C4-2B (cell line): ENCODE data around the gene DLG4.
A peak's percentile ranks its signal among the peaks of the same experiment; 100 is the strongest.

Experiments used
- H3K27ac ChIP-seq: fragments of 450-650 bp; 2 replicates; pipeline ENCODE4 v1.5.1; 2017
- ZFX ChIP-seq: fragments of 450-650 bp; IDR thresholded peaks from 2 replicates; pipeline ENCODE4 v1.6.1; 2017
- TF ChIP-seq, protein P1 (sequence below): fragments of 450-650 bp; conservative IDR thresholded peaks from 2 replicates; pipeline ENCODE4 v1.5.1; 2017; ENCODE audit warnings: mild to moderate bottlenecking

DLG4 gene

DNA sequence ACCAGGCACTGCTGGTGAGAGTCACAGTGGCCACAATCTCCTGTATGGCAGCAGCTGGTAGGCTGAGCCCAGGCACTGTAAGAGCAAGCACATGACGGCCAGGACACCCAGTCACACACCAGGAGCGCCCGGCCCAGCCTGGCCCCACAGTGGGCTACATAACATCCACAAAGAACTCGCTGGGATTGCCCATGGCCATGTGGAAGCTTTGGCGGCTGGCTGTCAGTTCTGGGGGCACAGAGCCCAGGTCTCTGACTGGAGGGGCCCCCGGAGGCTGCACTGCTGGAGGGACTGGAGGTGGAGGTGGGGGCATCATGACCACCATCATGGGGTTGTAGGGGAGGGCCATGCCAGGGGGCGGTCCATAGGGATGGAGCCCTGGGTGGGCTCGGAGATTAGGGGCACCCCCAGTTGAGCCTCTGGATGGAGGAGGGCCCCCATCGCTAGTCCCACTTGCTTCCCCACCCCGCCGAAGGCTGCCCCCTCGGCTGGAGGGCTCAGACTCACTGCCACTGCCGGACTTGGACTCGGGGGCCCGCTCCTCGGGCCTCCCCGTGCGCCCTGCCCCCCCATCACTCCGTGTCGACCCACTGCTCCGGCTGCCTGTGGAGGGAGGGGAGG is 6.2 kb upstream of the DLG4 start:
- peak overlapping the region; percentile 100; the same call in 1 of the 2 replicates for H3K27ac ChIP-seq
- no peak for TF ChIP-seq ZFX
- TF ChIP-seq, protein P1, sequence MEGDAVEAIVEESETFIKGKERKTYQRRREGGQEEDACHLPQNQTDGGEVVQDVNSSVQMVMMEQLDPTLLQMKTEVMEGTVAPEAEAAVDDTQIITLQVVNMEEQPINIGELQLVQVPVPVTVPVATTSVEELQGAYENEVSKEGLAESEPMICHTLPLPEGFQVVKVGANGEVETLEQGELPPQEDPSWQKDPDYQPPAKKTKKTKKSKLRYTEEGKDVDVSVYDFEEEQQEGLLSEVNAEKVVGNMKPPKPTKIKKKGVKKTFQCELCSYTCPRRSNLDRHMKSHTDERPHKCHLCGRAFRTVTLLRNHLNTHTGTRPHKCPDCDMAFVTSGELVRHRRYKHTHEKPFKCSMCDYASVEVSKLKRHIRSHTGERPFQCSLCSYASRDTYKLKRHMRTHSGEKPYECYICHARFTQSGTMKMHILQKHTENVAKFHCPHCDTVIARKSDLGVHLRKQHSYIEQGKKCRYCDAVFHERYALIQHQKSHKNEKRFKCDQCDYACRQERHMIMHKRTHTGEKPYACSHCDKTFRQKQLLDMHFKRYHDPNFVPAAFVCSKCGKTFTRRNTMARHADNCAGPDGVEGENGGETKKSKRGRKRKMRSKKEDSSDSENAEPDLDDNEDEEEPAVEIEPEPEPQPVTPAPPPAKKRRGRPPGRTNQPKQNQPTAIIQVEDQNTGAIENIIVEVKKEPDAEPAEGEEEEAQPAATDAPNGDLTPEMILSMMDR: no peak

DNA sequence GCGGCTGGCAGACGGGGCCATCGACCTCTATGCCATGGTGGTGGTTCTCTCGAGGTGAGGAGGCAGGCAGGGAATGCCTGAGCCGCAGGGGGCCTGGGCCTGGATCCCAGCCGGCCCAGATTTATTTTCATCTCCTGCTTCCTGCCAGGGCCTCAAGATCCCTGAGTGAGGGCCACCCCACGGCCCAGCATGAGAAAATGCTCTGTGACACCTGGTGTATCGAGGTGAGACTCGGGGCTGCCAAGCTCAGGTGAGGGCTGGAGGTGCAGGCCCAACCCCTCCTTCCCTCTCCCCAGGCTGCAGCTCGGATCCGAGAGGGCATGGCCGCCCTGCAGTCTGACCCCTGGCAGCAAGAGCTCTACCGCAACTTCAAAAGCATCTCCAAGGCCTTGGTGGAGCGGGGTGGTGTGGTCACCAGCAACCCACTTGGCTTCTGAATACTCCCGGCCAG is 5.0 kb upstream of the DLG4 start:
- H3K27ac ChIP-seq: peak overlapping the region; percentile 100
- TF ChIP-seq, protein P1: no peak
- TF ChIP-seq ZFX: no peak

DNA sequence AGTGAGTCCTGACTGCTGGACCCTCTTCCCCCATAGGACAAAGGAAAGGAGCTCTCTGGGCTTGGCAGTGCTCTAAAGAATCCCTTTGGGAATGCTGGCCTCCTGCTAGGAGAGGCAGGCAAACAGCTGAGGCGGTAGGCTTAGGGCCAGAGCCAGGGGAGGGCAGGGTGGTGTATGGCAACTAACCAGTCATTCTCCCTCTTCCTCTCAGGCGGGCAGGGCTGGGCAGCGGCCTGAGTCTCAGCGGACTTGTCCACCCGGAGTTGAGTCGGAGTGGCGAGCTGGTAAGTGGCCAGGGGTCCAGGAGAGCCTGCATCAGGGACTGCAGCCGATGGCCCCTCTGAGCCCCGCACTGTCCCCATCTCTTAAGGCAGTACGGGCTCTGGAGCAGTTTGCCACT is 4.5 kb upstream of the DLG4 start:
- TF ChIP-seq, protein P1: no peak
- TF ChIP-seq ZFX: no peak

DNA sequence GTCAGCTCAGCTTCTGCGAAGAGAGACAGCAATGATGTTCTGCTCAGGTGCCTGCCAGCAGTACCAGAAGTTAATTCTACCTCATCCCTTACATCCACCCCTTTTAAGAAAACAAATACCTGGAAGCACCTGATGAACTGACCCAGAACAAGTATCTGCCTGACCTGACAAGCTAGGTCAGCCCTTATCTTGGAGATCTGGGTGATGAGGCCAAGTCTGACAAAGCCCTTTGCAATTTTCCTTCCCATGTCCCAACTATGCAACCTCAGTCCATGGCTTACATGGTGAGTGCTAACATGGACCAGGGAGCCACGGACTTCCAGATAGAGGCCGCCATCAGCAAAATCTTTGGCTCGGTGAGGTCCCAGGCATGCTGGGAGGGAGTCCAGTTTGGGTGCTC is 3.7 kb upstream of the DLG4 start:
- no peak for TF ChIP-seq ZFX
- TF ChIP-seq, protein P1: no peak
- H3K27ac ChIP-seq: peak overlapping the region; percentile 100

More for the DNA sequence above, 4.5 kb upstream of the DLG4 start:
- peak overlapping the region; percentile 100 for H3K27ac ChIP-seq

DNA sequence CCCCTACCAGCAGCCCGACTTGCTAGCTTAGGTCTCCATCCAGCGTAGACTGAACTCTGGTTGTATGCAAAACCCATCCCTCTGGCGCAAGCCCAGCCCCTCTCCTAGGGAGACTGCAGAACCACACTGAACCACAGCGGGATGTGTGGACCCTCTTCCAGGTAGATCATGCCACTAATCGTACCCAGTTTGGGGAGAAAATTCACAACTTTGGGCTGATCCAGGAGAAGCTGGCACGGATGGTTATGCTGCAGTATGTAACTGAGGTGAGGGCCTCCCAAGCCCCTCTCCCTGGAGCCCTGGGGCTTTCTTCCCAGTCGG is 3.3 kb upstream of the DLG4 start:
- H3K27ac ChIP-seq: peak overlapping the region; percentile 100
- TF ChIP-seq, protein P1: no peak
- TF ChIP-seq ZFX: no peak

DNA sequence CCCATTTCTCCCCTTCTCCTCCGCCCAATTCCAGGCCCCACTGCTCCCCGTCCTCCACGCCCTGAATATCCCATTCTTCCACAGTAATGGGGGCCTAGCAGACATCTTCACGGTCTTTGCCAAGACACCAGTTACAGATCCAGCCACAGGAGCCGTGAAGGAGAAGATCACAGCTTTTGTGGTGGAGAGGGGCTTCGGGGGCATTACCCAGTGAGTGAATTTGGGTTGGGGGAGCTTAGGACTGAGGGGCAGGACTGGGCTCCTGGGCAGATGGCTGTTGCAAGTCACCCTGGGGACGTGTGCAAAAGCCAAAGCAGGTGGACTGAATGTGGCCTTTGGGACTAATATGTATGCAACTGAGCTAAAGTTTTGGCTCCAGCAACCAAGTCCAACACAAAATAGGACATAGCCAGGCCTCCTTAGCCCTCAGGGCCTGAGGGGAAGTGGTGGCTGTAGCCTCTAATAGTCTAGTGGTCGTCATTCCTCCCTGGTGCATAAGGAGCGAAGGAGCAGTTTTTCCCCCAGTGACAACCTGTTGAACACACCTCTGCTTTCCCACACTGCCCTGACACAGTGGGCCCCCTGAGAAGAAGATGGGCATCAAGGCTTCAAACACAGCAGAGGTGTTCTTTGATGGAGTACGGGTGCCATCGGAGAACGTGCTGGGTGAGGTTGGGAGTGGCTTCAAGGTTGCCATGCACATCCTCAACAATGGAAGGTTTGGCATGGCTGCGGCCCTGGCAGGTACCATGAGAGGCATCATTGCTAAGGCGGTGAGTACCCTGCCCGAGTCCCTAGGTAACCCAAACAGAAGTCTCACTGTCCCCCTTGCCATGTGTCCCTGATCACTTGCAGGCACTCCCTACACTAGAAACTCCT is 2.7 kb upstream of the DLG4 start:
- TF ChIP-seq ZFX: no peak
- TF ChIP-seq, protein P1: no peak
- peak overlapping the region; percentile 100 for H3K27ac ChIP-seq
